Testis (tissue), 2 donors: ENCODE data around the gene DDX49.

ENCODE experiments used
- POLR2A ChIP-seq: fragments of 450-650 bp; IDR thresholded peaks from one replicate; pipeline ENCODE4 v1.6.1; 2017; ENCODE audit warnings: antibody characterized with exemption, mild to moderate bottlenecking, moderate library complexity
- TF ChIP-seq, protein P1 (sequence below), 3 experiments: fragments of 450-650 bp in 2 of 3; fragments of 200-600 bp in 1 of 3; sonication (generic) in 1 of 3; IDR thresholded peaks; one replicate each; pipeline ENCODE4 v1.5.1; 2016 to 2019; ENCODE audit warnings: antibody characterized with exemption in 3 of 3, mild to moderate bottlenecking in 2 of 3, moderate library complexity in 1 of 3

DNA sequence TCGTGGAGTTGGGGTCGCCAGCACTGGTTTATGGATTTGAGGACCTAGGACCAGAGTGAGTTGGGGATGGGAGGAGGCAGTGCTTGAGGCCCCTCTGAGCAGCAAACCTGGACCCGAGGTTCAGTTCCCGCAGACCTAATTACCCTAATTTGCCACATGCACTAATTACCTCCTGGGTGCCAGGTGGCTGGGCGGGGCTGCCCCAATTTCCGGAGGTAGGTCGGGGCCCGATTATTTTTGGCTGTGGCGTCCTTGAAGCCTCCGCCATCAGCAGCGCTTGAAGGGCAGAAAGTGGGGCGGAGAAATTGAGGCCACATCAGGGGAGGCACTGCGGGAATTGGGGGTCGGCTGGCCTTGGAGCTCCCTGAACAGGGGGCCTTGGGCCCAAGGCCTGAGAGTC is 27.4 kb downstream of the DDX49 start:
- TF ChIP-seq, protein P1, sequence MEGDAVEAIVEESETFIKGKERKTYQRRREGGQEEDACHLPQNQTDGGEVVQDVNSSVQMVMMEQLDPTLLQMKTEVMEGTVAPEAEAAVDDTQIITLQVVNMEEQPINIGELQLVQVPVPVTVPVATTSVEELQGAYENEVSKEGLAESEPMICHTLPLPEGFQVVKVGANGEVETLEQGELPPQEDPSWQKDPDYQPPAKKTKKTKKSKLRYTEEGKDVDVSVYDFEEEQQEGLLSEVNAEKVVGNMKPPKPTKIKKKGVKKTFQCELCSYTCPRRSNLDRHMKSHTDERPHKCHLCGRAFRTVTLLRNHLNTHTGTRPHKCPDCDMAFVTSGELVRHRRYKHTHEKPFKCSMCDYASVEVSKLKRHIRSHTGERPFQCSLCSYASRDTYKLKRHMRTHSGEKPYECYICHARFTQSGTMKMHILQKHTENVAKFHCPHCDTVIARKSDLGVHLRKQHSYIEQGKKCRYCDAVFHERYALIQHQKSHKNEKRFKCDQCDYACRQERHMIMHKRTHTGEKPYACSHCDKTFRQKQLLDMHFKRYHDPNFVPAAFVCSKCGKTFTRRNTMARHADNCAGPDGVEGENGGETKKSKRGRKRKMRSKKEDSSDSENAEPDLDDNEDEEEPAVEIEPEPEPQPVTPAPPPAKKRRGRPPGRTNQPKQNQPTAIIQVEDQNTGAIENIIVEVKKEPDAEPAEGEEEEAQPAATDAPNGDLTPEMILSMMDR (IDR thresholded peaks at IDR 0.05), result no peak
- TF ChIP-seq POLR2A, result no peak
